Fibroblast of villous mesenchyme (primary cell): Measurements from ENCODE around the gene SUSD4. TPM values are rescaled to one million over a fixed set of nuclear protein-coding genes. Genes with fewer than 3 reads are reported as not detected.

ENCODE experiments used
- DNase-seq: peaks from one replicate; pipeline ENCODE4 v3.0.0-alpha.2; 2010; ENCODE audit warnings: low read depth
- H3K4me3 ChIP-seq: 2 replicates; pipeline ENCODE4 v1.5.1; 2011; ENCODE audit warnings: low read depth, mild to moderate bottlenecking, low read length
- CTCF ChIP-seq: IDR thresholded peaks from 2 replicates; pipeline ENCODE4 v1.5.1; 2012; ENCODE audit warnings: low read depth, mild to moderate bottlenecking, low read length; ENCODE audit not compliant: insufficient read depth
- total RNA-seq: library from RNA; depleted of rRNA; stranded (reverse); fragments of >200 nt; gene quantifications from 2 replicates; pipeline ENCODE4 v1.2.3, GENCODE V29; 2012

The SUSD4 gene
- total RNA-seq, 1 donor, result not detected

- H3K4me3 ChIP-seq, result no peak overlapping the region
- no peak for DNase-seq
- no peak for TF ChIP-seq CTCF
These were observed 23.3 kb downstream of the SUSD4 start for GRCh38 chr1:223340637-223341036.

GRCh38 chr1:223339861-223340260 is 24.1 kb downstream of the SUSD4 start:
- no peak for TF ChIP-seq CTCF
- no peak for DNase-seq
- H3K4me3 ChIP-seq, result no peak overlapping the region

GRCh38 chr1:223338811-223339746 is 24.9 kb downstream of the SUSD4 start:
- TF ChIP-seq CTCF, result no peak
- no peak for DNase-seq
- no peak overlapping the region for H3K4me3 ChIP-seq

GRCh38 chr1:223337174-223337869 is 26.7 kb downstream of the SUSD4 start:
- TF ChIP-seq CTCF, result no peak
- no peak overlapping the region for H3K4me3 ChIP-seq
- DNase-seq, result no peak

- no peak for TF ChIP-seq CTCF
- no peak for DNase-seq
These were observed 29.8 kb downstream of the SUSD4 start for GRCh38 chr1:223334156-223334555.

GRCh38 chr1:223332997-223333396 is 31.0 kb downstream of the SUSD4 start:
- H3K4me3 ChIP-seq, result no peak overlapping the region
- no peak for TF ChIP-seq CTCF
- no peak for DNase-seq

More at GRCh38 chr1:223334156-223334555, 29.8 kb downstream of the SUSD4 start:
- H3K4me3 ChIP-seq, result no peak overlapping the region
